Activated naive CD8-positive, alpha-beta T cell treated with anti-CD3 and anti-CD28 coated beads, Interleukin-2, amount 50 U/mL, for 16 hours (primary cell): ENCODE measurements around the gene TMEM60.

Source experiments
- DNase-seq: peaks from one replicate; pipeline ENCODE4 v3.0.0-alpha.2; 2020; ENCODE audit warnings: low read depth, low spot score

TMEM60 gene

DNA sequence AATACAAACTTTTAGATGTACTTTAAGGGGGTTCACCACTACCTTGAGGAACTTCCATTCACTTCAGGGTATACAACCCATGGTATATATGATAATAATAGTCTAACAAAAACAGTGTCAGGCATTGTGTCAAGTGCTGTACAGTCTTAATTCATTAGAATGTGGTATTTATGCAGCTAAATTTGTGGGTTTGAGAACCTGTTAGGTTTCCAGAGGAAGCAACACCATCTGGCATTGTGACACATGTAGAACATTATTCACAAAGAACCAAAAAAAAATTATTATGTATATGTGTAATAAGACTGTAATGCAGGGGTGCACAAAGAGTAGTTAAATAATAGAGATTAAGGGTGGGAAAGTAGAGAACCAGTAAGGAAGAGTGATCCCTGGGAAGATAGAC is 26.3 kb downstream of the TMEM60 start:
- no peak for DNase-seq

DNA sequence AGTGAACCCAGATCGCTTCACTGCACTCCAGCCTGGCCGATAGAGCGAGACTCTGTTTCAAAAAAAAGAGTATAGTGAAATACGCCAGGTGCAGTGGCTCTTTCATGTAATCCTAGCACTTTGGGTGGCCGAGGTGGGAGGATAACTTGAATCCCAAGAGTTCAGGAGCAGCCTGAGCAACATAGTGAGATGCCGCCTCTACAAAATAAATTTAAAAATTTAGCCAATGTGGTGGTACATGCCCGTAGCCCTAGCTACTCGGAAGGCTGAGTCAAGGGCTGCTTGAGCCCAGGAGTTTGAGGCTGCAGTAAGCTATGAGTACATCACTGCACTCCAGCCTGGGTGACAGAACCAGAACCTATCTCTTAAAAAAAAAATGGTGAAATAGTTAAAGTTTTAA is 27.9 kb downstream of the TMEM60 start:
- no peak for DNase-seq

DNA sequence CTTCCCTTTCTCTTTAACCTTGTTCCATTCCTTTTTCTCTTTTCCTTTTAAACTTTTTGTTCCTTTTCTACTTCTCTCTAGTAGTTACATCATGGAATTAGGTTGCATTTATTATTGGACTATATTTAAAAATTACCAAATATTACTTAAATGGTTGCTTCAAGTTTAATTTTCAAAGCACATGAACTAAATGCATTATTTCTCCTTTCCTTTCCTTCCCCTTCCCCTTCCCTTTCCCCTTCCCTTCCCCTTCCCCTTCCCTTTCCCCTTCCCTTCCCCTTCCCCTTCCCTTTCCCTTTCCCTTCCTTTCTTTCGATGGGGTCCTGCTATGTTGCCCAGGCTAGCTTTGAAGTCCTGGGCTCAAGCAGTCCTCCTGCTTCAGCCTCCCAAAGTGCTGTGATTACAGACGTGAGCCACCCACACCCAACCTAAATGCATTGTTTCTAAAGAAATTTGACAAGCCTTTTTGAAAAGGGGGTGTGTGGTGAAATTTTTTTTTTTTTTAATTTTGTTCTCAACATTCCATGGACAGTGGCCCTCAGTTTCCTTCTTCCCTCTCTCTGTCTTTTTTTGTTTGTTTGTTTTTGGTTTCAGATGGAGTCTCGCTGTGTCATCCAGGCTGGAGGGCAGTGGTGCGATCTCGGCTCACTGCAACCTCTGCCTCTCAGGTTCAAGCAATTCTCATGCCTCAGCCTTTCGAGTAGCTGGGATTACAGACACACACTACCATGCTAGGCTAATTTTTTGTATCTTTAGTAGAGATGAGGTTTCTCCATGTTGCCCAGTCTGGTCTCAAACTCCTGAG is 31.2 kb downstream of the TMEM60 start:
- DNase-seq: no peak

DNA sequence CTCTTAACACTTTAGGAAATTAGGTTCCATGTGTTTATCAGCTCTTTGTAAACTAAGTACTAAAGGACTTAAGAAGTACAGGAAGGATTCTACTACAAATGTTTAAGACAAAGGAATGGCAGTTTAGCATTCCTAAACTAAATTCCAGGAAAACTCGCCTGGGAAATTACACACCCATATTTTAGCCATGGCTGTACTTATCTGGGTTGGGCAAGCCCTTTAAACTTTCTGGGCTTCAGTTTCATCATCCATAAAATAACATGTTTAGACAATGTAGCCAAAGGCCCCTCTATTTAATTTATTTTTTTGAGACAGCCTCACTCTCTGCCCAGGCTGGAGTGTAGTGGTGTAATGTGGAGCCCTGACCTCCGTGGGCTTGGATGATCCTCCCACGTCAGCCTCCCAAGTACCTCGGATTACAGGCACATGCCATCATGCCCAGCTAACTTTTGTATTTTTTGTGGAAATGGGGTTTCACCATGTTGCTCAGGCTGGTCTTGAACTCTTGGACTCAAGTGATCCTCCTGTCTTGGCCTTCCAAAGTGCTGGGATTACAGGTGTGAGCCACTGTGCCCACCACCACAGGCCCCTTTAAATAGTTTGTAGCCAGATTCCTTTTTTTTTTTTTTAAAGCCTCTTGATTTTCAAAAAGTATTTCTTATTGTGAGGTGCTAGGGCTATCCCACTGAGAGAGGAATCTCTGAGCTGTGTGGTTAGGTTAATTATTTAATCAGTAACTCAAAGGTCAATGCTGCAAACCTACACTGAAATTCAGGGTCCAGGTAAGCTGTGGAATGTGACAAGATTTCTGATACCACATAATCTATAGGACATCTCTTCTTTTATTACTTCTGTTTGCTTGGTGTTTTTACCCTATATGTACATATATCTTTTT is 32.1 kb downstream of the TMEM60 start:
- DNase-seq: no peak

DNA sequence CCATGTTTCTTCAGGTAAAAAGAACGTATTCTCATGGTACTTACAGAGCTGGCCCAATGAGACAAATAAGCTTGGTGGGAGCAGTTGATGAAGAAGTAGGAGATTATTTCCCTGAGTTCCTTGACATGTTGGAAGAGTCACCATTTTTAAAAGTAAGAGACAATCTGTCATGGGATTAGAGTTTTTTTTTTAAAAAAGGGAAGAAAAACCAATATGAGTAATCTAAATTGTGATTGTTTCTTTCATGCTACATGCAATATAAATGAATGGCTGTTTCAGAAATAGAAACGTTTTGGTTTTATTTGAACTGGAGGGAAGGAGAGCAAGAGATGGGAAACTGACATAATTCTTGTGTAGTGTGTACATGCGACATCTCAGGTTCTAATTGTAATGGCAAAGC is 32.8 kb downstream of the TMEM60 start:
- DNase-seq: no peak

DNA sequence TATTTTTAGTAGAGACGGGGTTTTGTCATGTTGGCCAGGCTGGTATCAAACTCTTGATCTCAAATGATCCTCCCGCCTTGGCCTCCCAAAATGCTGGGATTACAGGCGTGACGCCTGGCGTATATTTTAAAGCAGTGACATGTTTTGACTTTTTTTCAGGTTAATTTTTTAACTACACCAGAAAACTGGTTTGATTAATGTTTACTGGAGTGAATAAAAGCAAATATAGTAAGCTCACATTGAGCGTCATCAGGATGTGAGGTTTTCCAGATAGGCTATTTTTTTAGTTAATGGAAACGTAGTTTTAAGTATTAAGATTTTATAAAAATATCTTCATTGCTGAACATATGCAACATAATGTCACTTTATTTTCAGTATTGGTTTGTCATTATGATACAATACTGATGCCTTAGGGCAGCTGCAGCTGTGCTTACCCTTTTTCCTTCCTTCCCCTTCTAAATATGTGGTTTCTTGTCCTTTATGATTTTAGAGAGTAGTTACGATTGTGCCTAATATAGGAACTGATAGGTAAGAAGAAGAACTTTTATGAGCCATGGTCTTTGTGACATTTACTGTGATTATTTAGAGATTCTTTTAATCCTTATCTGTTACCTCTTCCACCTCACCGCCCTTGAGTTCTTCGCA is 37.3 kb downstream of the TMEM60 start:
- DNase-seq: no peak

DNA sequence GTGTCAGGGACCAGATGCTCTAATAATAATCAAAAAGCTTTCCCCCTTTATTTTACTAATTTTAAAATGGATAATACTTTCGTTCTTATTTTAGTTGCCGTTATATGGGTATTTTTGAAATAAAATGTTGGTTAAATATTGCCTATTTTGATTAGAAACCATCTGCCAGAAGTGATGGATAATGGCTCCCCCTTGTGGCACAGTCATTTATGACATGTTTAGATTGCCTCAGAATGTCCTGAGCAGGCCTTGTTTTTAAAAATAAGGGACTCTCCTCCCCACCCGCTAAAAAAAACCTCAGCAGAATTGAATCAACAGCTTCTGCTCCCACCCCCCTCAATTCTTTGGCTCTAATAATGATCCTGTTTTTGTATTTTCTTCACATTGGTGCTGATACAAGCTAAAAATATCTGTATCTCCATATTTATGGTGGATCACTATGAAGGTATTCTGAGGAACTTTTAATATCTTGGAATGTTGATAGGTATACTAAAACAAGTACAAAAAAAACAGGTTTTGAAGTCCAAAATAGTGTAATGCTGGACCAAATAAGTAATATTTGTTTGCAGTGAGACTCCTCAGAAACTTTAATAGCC is 38.8 kb downstream of the TMEM60 start:
- DNase-seq: peak; percentile 41

DNA sequence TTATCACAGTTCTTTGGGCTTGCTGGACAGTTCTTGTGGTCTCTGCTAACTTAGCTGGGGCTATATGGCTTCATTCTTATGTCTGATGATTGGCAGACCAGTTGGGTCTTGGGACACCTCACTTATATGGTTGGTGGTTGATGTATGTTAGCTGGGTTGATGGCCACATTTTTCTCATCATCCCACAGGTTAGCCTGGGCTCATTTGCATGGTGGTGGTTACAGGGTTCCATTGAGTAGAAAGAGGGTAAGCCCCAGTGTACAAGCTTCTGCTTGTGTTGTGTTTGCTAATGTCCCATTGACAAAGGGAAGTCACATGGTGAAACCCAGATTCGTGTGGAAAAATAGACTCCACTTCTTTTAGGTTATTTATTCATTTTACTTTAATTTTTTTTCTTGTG is 40.6 kb downstream of the TMEM60 start:
- DNase-seq: no peak

DNA sequence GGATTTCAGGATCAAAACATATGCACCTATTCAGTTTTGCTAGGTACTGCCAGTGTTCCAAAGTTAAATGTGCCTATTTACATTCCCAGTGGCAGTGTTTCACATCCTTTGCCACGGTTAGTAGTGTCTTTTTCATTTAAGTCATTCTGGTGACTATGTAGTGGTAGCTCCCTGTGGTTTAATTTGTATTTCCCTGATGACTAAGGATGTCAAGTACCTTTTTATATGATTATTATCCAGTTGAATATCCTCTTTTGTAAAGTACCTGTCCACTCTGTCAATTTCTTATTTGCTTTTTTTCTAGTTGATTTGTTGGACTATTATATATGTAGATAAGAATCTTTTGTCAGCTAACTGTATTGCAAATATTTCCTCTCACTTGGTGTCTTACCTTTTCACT is 45.1 kb downstream of the TMEM60 start:
- DNase-seq: no peak

DNA sequence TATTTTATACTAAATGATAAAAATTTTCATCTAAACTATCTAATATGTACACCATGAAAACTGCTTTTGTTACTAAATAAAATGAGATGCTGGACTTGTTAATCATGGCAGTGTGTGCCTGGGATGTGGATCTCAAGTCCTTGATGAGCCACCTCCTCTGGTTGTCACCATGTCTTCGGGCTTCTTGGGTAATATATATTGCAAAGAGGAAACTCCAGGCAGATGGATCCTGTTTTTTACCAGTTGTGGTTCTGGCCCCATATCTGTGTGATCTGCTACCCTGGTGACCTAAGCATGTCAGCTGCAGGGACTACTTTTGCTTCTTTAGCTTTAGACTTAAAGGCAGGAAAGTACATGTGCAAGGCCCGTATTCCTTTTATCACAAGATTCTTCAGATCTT is 46.2 kb downstream of the TMEM60 start:
- no peak for DNase-seq

DNA sequence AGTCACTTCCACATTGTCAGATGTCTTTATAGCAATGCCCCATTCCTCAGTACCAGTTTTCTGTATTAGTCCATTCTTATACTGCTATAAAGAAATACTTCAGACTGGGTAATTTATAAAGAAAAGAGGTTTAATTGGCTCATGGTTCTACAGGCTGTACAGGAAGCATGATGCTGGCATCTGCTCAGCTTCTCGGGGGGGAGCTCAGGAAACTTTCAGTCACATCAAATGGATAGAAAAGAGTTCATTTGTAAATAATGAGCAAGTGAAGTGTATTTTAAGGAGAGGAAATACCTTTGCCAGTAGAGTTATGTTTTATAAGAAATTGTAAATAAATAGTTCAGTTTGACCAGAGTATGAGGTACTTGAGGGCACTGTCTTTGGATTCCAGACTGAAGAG is 50.5 kb downstream of the TMEM60 start:
- DNase-seq: no peak

DNA sequence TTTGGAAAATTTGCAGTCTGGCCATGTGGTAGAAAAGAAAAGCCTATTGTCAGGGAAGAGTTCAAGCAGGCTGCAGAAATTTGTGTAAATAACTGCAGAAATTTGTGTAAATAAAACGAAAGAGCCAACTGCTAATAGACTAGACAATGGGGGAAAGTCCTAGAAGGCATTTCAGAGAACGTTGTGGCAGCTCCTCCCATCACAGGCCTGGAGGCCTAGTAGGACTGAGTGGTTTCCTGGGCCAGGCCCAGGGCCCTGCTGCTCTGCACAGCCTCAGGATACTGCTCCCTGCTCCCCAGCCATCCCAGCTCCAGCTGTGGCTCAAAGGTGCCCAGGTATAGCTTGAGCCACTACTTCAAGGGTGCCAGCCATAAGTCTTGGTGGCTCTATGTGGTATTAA is 51.1 kb downstream of the TMEM60 start:
- no peak for DNase-seq

DNA sequence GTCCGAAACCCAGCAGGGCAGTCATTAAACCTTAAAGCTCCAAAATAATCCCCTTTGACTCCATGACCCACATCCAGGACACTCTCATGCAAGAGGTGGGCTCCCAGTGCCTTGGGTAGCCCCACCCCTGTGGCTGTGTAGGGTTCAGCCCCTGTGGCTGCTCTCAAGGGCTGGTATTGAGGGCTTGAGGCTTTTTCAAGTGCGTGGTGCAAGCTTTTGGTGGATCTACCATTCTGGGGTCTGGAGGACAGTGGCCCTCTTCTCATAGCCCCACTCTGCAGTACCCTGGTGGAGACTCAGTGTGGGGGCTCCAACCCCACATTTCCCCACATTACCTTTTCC is 51.4 kb downstream of the TMEM60 start:
- DNase-seq: no peak

DNA sequence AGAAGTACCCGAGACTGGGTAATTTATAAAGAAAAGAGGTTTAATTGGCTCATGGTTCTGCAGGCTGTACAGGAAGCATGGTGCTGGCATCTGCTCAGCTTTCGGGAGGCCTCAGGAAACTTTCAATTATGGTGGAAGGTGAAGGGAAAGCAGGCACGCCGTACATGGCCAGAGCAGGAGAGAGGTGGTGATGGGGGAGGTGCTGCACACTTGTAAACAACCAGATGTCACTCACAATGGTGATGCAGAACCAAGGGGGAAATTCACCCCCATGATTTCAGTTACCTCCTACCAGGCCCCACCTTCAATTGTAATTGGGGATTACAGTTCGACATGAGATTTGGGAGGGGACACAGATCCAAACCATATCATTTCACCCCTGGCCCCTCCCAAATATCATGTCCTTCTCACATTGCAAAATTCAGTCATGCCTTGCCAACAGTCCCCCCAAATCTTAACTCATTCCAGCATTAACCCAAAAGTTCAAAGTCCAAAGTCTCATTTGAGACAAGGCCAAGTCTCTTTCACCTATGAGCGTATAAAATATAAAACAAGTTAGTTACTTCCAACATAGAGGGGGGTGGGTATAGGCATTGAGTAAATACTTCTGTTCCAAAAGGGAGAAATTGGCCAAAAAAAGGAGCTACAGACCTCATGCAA is 51.9 kb downstream of the TMEM60 start:
- DNase-seq: no peak

DNA sequence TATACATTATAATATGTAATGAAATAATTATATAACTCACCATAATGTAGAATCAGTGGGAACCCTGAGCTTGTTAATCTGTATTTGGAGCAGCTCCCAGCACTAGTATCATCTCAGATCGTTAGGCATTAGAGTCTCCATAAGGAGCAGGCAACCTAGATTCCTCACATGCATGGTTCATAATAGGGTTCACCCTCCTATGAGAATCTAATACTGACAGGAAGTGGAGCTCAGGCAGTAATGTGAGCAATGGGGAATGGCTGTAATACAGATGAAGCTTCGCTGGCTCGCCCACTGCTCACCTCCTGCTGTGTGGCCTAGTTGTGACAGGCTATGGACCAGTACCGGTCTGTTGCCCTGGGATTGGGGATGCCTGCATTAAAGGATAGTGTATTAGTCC is 52.5 kb downstream of the TMEM60 start:
- no peak for DNase-seq
